Right renal cortex interstitium (tissue), 3 donors: ENCODE data around the gene TGIF2LX. TPM values are rescaled to one million over a fixed set of nuclear protein-coding genes. Genes with fewer than 3 reads are reported as not detected.
"Not testable (repeated sequence)": the region's sequence is repeated elsewhere in the genome, so short reads cannot be mapped to it uniquely, and the experiment has no call there.

Experiments
- DNase-seq, 3 donors: peaks; one replicate each; pipeline ENCODE4 v3.0.0-alpha.2; 2013; ENCODE audit warnings: low read depth in 3 of 3, low spot score in 2 of 3
- polyA plus RNA-seq, 3 donors: library from polyadenylated mRNA; unstranded; fragments of 120-200 nt; gene quantifications; one replicate each; pipeline ENCODE4 v1.2.1, GENCODE V29; 2013; ENCODE audit not compliant: insufficient read length in 3 of 3

The TGIF2LX gene
- polyA plus RNA-seq, result not detected

DNA sequence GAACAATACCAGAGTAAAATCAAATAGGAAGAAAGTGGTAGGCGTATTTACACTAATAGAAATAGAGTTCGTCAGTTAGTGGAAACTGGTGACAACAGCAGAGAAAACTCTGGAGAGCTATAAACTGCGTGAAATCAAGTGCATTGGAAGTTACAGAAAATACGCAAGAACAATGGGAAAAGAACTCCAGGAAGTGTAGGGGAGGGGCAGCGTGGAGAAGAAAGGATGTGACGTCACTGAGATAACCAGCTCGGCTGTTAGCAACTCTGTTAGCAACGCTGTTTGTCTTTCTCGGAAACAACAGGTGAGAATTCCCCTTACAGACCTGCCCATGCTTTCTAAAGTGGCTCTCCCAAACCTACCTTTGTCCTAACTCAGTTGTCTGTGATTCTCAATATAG lies at the start of gene TGIF2LX:
TSS of gene TGIF2LX (plus strand) at position 244 of the 400 bp plus-strand sequence. CDS start 178 bp downstream, outside the sequence.
- not testable (repeated sequence) for DNase-seq

DNA sequence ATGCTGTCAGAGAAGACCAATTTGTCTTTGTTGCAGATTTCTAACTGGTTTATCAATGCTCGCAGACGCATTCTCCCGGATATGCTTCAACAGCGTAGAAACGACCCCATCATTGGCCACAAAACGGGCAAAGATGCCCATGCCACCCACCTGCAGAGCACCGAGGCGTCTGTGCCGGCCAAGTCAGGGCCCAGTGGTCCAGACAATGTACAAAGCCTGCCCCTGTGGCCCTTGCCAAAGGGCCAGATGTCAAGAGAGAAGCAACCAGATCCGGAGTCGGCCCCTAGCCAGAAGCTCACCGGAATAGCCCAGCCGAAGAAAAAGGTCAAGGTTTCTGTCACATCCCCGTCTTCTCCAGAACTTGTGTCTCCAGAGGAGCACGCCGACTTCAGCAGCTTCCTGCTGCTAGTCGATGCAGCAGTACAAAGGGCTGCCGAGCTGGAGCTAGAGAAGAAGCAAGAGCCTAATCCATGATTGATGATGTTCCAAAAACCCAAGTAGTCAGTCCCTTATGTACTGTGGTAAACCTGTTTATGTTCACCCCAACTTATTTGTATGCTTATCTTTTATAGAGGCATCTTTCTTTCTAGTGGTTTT lies 728 bp downstream of the TGIF2LX start:
- DNase-seq, result not testable (repeated sequence)

DNA sequence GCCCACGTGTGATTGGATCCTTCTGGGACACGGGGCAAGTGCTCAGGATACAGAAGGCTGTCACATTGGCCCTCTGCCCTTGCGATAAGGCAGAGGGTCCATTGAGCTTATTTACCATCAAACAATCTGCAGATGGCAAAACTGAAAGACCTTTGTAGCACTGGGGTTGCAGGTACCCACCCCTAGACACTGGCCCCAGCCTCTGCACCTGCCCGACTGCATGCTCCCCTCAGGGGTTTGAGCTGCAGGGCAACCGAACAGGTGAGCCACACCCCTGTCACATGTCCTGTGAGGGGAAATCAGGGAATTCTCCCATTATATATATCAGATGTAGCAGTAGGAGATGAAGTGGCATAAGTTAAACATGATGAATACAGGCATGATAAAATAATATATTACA lies 21.4 kb downstream of the TGIF2LX start:
- DNase-seq, result not testable (repeated sequence)

GRCh38 chrX:89965588-89965987 lies 43.9 kb downstream of the TGIF2LX start:
- DNase-seq, result not testable (repeated sequence)
